Measurements from ENCODE around the gene DBNDD2.

DNA sequence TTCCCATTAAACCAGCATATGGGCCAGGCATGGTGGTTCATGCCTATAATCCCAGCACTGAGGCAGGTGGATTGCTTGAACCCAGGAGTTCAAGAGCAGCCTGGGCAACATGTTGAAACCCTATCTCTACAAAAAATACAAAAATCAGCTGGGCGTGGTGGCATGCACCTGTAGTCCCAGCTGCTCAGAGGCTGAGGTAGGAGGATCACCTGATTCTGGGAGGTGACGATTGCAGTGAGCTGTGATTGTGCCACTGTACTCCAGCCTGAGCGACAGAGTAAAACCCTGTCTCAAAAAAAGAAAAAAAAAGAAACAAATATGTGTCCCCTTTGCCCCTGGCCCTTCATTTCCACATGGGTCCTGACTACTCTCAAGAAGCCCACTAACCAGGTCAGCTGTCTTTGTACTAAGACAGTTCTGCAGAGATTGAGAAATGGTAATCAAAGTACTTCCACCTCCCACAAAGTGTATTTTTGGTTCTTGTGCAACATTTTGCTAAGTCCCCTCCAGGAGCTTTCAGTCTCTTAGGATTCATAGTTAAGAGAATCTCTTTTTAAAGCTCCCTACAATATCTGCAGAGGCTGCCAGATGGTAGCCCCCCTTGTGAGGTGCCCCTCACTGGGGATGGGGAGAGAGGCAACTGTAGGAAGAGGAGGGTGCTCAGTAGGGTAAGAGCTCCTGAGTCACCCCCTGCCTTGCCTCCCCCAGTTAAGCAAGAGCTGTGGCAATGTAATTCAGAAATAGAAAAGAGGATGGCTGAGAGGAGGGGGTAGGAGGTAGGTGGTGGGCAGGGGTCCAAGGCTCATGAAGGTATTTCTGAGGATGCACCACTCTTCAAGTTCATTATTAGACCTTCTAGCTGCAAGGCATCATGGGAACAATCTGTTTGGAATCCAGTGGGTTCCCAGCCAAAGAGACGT lies 44.9 kb downstream of the DBNDD2 start:
- TF ChIP-seq POLR2A (IDR thresholded peaks at IDR 0.05; ENCODE audit: low read length) (no peak), GATA1 (IDR thresholded peaks at IDR 0.05; ENCODE audit: low read depth, low read length) (no peak)

Measured in erythroblast (primary cell).